Neural cell (in vitro differentiated cells): ENCODE data around the gene NUF2.
"Not testable (repeated sequence)": the region's sequence is repeated elsewhere in the genome, so short reads cannot be mapped to it uniquely, and the experiment has no call there.

Source experiments
- CTCF ChIP-seq: fragments of 450-650 bp; IDR thresholded peaks from 2 replicates; pipeline ENCODE4 v1.5.1; 2014; ENCODE audit warnings: antibody characterized with exemption, mild to moderate bottlenecking, moderate library complexity; ENCODE audit not compliant: poor library complexity, severe bottlenecking
- EP300 ChIP-seq: fragments of 450-650 bp; conservative IDR thresholded peaks from 2 replicates; pipeline ENCODE4 v1.6.1; 2014; ENCODE audit warnings: antibody characterized with exemption, mild to moderate bottlenecking, moderate library complexity; ENCODE audit not compliant: poor library complexity, severe bottlenecking
- EZH2 ChIP-seq: fragments of 200-600, 300-800 bp; shearing (Covaris generic), sonication (generic); IDR thresholded peaks from 2 replicates; pipeline ENCODE4 v1.6.1; 2014; ENCODE audit warnings: antibody characterized with exemption, low read length, borderline replicate concordance, mild to moderate bottlenecking; ENCODE audit not compliant: insufficient read depth, poor library complexity, severe bottlenecking
- TAF1 ChIP-seq: IDR thresholded peaks from 2 replicates; pipeline ENCODE4 v1.6.1; 2012; ENCODE audit warnings: low read depth

- not testable (repeated sequence) for TF ChIP-seq CTCF, TAF1, EZH2, EP300
Observed at GRCh38 chr1:163358172-163358571, 36.4 kb downstream of the NUF2 start.
